Gastrocnemius medialis (tissue), 4 donors: ENCODE data around the gene ZNF219. TPM values are rescaled to one million over a fixed set of nuclear protein-coding genes. Genes with fewer than 3 reads are reported as not detected.

ENCODE experiments used
- ATAC-seq, 2 donors: fragments of 150-250 bp; one replicate each; pipeline ENCODE4 v1.9.1; 2016
- DNase-seq, 2 donors: peaks; one replicate each; pipeline ENCODE4 v3.0.0-alpha.2; 2019
- H3K27ac ChIP-seq, 4 donors: fragments of 200-600 bp; sonication (generic); 1 replicate in 1 of 4; 2 replicates in 3 of 4; pipeline ENCODE4 v1.5.1; 2016 to 2018; ENCODE audit warnings: mild to moderate bottlenecking in 2 of 4, moderate library complexity in 1 of 4
- H3K27me3 ChIP-seq, 3 donors: fragments of 200-600 bp; sonication (generic) in 2 of 3; 1 replicate in 1 of 3; 2 replicates in 2 of 3; pipeline versions ENCODE4 v1.5.1 to v1.6.0; 2016 to 2019; ENCODE audit warnings: mild to moderate bottlenecking in 1 of 3, moderate library complexity in 1 of 3
- H3K36me3 ChIP-seq, 2 donors: fragments of 200-600 bp; sonication (generic) in 1 of 2; one replicate each; pipeline ENCODE4 v1.5.1; 2017 to 2018
- H3K4me1 ChIP-seq, 2 donors: fragments of 200-600 bp; sonication (generic) in 1 of 2; one replicate each; pipeline ENCODE4 v1.5.1; 2016 to 2017; ENCODE audit warnings: mild to moderate bottlenecking in 2 of 2
- H3K4me3 ChIP-seq, 4 donors: fragments of 200-600 bp; sonication (generic) in 3 of 4; 1 replicate in 1 of 4; 2 replicates in 3 of 4; pipeline ENCODE4 v1.5.1; 2016 to 2019; ENCODE audit warnings: mild to moderate bottlenecking in 2 of 4
- H3K9me3 ChIP-seq, 3 donors: fragments of 200-600 bp; sonication (generic) in 2 of 3; 1 replicate in 1 of 3; 2 replicates in 2 of 3; pipeline ENCODE4 v1.5.1; 2016 to 2019
- POLR2A ChIP-seq, 2 donors: fragments of 450-650 bp; IDR thresholded peaks; one replicate each; pipeline ENCODE4 v1.6.1; 2017; ENCODE audit warnings: antibody characterized with exemption in 2 of 2, mild to moderate bottlenecking in 2 of 2, moderate library complexity in 2 of 2
- in situ Hi-C, 4 donors: fragments of 200-750 bp; cut with MboI; loops; one replicate each; pipeline versions ENCODE4 v1.15.0 to v1.8.0; 2017; ENCODE audit warnings: low sequenced_read_pairs in 4 of 4
- intact Hi-C: fragments of 100-400 bp; cut with DNase I; formaldehyde crosslinking; loops from one replicate; pipeline ENCODE4 v1.15.1; 2023; ENCODE audit warnings: low total_unique reads
- total RNA-seq, 4 donors: library from RNA; depleted of rRNA; stranded (reverse); fragments of >200 nt; gene quantifications; one replicate each; pipeline versions ENCODE4 v1.1.0 to v1.2.3, GENCODE V29; 2016
- TF ChIP-seq, protein P1 (sequence below), 5 experiments: fragments of 450-650 bp in 3 of 5; fragments of 200-600 bp in 2 of 5; sonication (generic) in 2 of 5; IDR thresholded peaks in 4 of 5; conservative IDR thresholded peaks in 1 of 5; 1 replicate in 4 of 5; 2 replicates in 1 of 5; pipeline ENCODE4 v1.5.1; 2016 to 2019; ENCODE audit warnings: antibody characterized with exemption in 5 of 5, mild to moderate bottlenecking in 3 of 5, moderate library complexity in 3 of 5

Gene ZNF219
- total RNA-seq, 4 donors from 2014 or later, result 25.9 to 48.9 (median 43.9) TPM

DNA sequence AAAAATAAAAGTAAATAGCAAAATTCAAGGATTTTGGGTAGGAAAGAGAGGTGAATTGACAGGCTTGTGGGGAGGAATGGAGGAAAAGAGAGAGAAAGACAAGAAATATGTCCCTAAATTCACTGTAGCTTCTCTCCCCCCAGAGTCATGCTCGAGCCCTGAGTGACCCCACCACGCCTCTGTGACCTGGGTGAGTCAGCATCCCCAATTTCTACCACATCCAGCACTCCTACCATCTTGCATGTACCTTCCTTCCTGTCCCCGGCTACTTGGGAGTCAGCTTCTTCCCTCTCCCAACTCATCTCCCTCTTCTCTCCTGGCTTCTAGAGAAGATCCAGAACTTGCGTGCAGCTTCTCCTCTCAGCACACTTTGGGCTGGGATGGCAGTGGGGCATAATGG is 9.8 kb downstream of the ZNF219 start:
- Histone ChIP-seq H3K9me3 (no peaks in the 10 kb centered on the region), H3K36me3 (peaks cover 0 to 61% of the 10 kb centered on the region in 2 donors), H3K27me3 (no peaks in the 10 kb centered on the region), H3K4me3 (no peak overlapping the region), H3K4me1 (no peaks in the 10 kb centered on the region), H3K27ac (no peak overlapping the region)
- TF ChIP-seq POLR2A (IDR thresholded peaks at IDR 0.05), result no peak
- TF ChIP-seq, protein P1, sequence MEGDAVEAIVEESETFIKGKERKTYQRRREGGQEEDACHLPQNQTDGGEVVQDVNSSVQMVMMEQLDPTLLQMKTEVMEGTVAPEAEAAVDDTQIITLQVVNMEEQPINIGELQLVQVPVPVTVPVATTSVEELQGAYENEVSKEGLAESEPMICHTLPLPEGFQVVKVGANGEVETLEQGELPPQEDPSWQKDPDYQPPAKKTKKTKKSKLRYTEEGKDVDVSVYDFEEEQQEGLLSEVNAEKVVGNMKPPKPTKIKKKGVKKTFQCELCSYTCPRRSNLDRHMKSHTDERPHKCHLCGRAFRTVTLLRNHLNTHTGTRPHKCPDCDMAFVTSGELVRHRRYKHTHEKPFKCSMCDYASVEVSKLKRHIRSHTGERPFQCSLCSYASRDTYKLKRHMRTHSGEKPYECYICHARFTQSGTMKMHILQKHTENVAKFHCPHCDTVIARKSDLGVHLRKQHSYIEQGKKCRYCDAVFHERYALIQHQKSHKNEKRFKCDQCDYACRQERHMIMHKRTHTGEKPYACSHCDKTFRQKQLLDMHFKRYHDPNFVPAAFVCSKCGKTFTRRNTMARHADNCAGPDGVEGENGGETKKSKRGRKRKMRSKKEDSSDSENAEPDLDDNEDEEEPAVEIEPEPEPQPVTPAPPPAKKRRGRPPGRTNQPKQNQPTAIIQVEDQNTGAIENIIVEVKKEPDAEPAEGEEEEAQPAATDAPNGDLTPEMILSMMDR (IDR thresholded peaks at IDR 0.05 in 4 of 5, conservative IDR thresholded peaks at IDR 0.05 in 1 of 5), result no peak
- in situ Hi-C loops, result no loop called here
- DNase-seq (no peak), ATAC-seq (no peak)
- intact Hi-C loops, result no loop called here

- ATAC-seq (no peak), DNase-seq (no peak)
- in situ Hi-C loops, result no loop called here
- peaks cover 0 to 65% of the 10 kb centered on the region in 2 donors for H3K36me3 ChIP-seq
- no peak overlapping the region for H3K27ac ChIP-seq
- no peak overlapping the region for H3K4me3 ChIP-seq
- H3K4me1 ChIP-seq, result no peaks in the 10 kb centered on the region
- H3K9me3 ChIP-seq, result no peaks in the 10 kb centered on the region
- intact Hi-C loops, result no loop called here
- no peaks in the 10 kb centered on the region for H3K27me3 ChIP-seq
- no peak for TF ChIP-seq POLR2A (IDR thresholded peaks at IDR 0.05)
- TF ChIP-seq, protein P1 (IDR thresholded peaks at IDR 0.05 in 4 of 5, conservative IDR thresholded peaks at IDR 0.05 in 1 of 5), result no peak
Observed at GRCh38 chr14:21087294-21088091, 11.0 kb downstream of the ZNF219 start.

DNA sequence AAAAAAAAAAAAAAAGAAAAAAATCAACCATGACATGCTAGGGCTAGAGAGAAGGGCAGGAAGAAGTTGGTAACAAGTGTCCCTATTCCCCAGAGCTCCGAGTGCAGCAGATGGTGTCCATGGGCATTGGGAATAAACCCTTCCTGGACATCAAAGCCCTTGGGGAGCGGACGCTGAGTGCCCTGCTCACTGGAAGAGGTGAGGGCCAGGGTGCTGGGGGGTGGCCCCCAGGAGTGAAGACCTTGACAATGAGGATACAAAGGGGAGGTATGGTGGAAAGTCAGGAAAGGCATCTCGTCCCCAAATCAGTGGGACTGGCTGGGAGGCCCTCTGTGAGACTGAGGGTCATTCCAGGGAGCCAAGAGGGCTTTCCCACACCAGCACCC is 11.6 kb downstream of the ZNF219 start:
- DNase-seq (no peak), ATAC-seq (no peak)
- in situ Hi-C loops, result no loop called here
- H3K27me3 ChIP-seq, result no peaks in the 10 kb centered on the region
- intact Hi-C loops, result no loop called here
- no peaks in the 10 kb centered on the region for H3K4me1 ChIP-seq
- H3K27ac ChIP-seq, result no peak overlapping the region
- no peaks in the 10 kb centered on the region for H3K9me3 ChIP-seq
- TF ChIP-seq POLR2A (IDR thresholded peaks at IDR 0.05), result no peak
- TF ChIP-seq, protein P1 (IDR thresholded peaks at IDR 0.05 in 4 of 5, conservative IDR thresholded peaks at IDR 0.05 in 1 of 5), result no peak
- no peak overlapping the region for H3K4me3 ChIP-seq
- H3K36me3 ChIP-seq, result peaks cover 0 to 67% of the 10 kb centered on the region in 2 donors

- Histone ChIP-seq H3K27ac (peak overlapping the region in 2 of 4 donors; percentile 10 to 34), H3K4me3 (no peak overlapping the region), H3K36me3 (peaks cover 0 to 68% of the 10 kb centered on the region in 2 donors), H3K9me3 (no peaks in the 10 kb centered on the region), H3K27me3 (no peaks in the 10 kb centered on the region), H3K4me1 (no peaks in the 10 kb centered on the region)
- intact Hi-C loops, result no loop called here
- ATAC-seq (peak; percentile 65 to 75), DNase-seq (peak in 1 of 2 donors; percentile 72)
- TF ChIP-seq, protein P1 (IDR thresholded peaks at IDR 0.05 in 4 of 5, conservative IDR thresholded peaks at IDR 0.05 in 1 of 5), result no peak
- TF ChIP-seq POLR2A (IDR thresholded peaks at IDR 0.05), result no peak
- in situ Hi-C loops, result no loop called here
Observed at GRCh38 chr14:21084998-21085853, 13.2 kb downstream of the ZNF219 start.
